HG03521 (cell line): ENCODE data around the gene NLK.
"Not testable (repeated sequence)": the region's sequence is repeated elsewhere in the genome, so short reads cannot be mapped to it uniquely, and the experiment has no call there.

ENCODE experiments used
- ATAC-seq: cut with Tn5 transposase; IDR thresholded peaks from one replicate; pipeline ENCODE4 v1.9.1; 2021; ENCODE audit warnings: mild to moderate bottlenecking, moderate library complexity; ENCODE audit not compliant: unreplicated experiment

NLK gene

DNA sequence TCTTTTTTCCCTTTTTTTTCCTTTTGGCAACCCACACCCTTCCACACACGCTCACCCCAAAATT lies at the start of gene NLK:
TSS of gene NLK (plus strand) at position 21 of the 64 bp plus-strand sequence. CDS start 197 bp downstream, outside the sequence.
- ATAC-seq = no peak

DNA sequence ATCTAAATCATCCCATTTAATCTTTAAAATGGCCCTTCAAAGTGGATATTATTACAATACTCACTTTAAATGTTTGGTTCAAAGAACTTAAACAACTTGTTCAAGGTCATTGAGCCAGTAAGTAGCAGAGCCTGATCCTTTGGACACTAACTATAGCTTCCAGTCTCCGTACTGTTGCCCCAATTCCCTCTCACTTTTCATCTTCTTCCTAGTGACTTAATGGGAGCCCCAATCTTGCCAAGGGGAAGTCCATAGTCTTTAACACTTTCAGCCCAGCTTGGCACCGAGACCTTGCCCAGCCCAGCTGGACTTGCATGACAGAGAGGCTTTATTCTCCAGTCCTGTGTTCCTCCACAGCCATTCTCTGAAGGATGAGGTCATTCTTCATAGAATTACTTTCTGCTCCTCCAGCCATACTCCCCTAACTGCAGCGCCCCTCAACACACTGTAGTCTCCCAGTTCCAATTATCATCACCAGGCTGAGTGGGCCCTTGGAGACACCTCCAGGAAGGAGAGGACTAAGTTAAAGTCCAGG lies 49.2 kb upstream of the NLK start:
- no peak for ATAC-seq

DNA sequence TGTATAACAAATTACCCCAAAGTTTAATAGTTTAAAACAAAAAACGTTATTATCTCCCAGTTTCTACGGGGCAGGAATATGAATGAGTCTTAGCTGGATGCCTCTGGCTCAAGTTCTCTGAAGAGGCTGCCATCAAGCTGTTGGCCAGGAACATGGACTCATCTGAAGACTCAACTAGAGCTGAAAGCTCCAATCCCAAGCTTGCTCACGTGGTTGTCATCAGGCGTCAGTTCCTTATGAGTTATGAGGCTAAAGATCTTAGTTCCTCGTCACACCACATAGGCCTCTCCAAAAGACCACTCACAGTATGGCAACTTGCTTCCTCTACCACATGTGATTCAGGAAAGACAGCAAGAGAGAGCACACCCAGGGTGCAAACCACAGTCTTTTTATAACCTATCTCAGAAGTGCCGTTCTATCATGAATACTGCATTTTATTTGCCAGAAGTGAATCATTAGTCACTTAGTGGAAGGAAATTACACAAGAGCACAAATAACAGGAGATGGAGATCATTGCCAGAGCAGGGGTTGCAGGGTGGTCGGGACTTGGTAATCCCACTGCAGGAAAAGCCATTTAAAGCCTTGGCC lies 48.7 kb upstream of the NLK start:
- ATAC-seq = no peak

DNA sequence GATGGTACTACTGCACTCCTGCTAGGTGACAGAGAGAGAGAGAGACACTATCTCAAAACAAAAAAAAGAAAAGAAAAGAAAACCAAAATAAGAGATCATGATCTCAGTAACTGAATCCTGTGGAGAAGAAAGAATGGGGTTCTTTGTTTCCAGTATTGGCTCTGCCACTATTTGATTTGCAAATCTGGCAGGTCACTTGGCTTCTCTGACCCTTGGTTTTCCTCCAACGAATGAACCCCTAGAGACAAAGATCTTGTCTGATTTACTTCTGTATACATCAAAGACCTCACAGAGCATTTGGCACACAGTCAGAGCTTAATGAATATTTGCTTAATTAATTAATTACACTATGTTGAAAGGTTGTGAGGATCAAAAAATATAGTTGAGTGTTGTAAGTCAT lies 47.9 kb upstream of the NLK start:
- ATAC-seq = no peak

DNA sequence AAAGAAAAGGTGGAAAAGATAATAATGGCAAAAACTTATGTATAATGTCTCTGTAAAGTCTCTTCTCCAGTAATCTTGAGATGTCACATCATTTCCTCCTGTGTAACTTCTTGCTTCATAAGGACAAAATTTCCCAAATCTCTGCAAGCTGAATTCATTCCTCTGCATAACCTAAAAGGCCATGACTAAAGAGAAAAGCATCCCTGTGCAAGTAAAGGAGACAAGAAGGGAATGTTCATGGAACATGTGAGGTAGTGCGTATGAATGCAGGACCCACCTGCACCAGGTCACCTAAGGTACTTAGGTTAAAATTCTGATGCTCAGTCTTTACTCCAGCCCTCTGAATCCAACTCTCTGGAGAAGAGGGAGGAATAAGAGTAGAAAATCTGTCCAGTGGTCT lies 46.9 kb upstream of the NLK start:
- no peak for ATAC-seq

DNA sequence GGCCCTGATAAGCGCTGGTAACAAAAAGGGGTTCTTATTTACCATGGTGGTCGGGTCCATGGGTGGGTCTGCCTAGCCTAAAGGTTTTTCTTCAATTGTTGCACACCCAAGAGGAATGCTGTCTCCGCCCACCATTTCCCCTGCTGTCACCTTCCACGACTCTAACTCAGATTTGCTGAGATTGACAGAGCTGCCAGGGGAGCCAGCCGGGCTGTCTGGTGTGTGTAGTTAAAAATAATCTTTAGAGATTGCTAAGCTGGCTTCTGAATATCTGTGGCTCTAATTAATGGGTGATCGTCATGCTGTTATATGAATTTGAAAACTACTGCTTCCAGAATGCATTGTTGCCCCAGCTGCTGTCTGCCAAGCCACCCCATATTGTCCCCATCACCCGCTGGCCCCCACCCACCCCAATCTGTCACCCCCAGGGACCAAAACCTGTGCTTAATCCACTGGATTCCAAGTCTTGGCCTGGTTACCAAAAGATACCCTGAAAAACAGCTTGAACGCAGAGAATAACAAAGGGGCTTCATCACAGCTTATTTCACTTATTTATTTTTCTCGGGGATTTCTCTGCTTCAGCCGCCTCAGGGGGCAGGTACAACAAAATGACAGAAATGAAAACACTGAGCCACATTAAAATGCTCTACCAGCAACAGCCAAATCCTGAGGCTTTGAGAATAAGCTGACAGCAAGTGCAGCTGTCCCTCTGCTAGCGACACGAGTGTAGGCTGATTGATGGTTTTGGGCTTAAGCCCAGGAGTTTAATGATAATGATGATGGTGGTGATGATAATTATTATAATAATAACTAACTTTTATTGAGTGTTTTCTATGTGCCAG lies 46.1 kb upstream of the NLK start:
- no peak for ATAC-seq

DNA sequence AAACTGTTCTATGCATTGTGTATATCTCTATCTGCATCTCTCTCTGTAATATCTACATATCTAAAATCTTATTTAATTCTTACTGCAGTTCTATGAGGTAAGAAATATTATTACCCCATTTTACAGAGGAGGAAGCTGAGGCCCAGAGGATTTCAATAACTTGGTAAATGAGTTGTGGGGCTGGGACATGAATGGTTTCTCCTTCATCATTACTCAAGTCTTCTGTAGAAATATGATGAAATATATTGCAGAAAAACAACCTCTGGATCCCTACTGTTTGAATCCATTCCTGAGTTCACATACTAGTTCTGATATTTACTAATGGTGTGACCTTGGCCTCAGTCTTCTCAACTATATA lies 45.5 kb upstream of the NLK start:
- no peak for ATAC-seq

DNA sequence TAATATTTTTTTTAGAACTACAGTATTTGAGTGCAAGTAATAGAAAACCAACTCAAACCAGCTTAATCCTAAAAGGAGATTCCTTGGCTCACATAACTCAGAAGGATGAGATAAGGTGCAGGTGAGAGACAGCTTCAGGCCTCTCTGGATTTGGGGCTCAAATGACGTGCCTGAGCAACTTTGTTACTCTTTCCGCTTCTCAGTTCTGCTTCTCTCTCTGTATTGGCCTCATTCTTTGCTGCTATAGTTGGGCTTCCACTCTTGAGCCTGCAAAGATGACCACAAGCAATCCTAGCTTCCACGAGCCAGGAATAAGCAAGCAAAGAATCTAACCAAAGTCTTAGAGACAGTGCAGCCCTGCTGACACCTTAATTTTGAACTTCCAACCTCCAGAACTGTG lies 45.0 kb upstream of the NLK start:
- ATAC-seq = no peak

DNA sequence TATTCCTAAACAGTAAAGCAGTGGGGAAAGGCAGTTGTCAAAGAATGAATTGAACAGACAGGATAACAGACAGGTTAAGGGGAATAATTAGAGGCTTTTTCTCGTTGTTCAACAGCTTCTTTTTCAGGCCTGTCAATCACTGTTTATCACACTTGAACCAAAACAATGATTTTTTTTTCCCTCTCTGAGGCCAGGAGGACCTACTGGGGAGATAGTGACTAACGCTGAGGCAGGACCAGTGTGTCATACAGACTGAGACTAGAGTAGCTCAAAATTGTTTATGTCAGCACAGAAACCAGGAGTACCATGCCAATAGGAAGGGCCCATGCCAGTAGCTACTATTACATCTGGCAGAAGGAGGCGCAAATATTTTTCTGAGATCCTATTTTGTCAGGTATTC lies 41.3 kb upstream of the NLK start:
- ATAC-seq = no peak

DNA sequence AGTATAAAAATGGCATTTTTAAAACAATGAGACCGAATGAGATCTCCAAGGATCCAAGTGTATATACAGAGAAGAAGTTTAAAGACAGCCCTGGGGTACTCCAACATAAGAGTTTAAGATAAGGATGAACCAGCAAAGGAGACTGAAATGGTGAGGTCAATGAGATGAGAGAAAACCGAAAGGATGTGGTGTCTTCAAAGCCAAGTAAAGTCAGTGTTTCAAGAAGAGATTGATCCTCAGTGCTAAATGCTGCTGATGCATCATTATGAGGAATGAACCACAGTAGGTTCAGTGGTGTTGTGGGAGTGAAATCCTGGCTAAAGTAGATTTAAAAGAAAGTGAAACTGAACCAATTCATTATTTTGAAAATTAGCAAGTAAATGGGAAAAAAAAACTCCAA lies 38.1 kb upstream of the NLK start:
- ATAC-seq = no peak

DNA sequence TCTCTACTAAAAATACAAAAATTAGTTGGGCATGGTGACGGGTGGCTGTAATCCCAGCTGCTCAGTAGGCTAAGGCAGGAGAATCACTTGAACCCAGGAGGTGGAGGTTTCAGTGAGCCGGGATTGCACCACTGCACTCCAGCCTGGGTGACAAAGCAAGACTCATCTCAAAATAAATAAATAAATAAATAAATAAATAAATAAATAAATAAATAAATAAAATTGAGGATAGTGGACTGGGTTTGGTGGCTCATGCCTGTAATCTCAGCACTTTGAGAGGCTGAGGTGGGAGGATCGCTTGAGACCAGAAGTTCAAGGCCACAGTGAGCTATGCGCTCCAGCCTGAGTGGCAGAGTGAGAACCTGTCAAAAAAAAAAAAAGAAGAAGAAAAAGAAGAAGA lies 34.6 kb upstream of the NLK start:
- ATAC-seq = not testable (repeated sequence)

DNA sequence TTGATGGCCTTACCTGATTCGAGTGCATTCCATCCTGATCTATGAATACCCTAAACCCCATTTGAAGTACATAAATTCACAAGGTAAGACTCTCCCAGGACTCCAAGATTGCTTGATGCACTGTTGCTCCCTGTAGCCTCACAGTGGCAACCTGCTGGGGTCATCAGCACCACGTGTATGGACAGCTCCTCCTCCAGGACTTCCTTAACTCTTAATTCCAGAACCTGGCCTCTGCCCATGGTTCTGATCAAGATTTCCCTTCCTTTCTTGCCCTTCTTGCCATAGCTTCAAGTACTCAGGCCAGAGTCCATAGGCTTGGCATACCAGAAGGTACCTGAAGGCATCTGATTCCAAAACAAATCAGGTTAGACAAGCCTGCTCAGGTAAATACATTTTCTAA lies 34.0 kb upstream of the NLK start:
- ATAC-seq = no peak

DNA sequence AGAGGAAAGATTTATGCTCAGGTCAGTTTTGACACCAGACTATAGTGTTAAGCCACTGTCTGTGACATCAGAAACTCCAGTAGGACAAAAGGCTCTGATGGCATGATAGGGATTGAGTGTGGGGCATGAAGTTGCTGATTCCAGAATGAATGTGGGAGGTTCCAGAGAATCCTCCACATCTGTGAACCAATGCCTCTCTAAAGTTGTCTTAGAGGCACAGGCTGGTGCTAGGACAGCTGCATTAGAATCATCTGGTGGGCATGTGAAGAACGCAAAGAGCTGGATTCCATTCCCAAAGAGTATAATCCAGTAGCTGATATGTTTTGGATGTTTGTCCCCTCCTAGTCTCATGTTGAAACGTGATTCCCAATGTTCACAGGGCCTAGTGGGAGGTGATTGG lies 32.1 kb upstream of the NLK start:
- no peak for ATAC-seq

DNA sequence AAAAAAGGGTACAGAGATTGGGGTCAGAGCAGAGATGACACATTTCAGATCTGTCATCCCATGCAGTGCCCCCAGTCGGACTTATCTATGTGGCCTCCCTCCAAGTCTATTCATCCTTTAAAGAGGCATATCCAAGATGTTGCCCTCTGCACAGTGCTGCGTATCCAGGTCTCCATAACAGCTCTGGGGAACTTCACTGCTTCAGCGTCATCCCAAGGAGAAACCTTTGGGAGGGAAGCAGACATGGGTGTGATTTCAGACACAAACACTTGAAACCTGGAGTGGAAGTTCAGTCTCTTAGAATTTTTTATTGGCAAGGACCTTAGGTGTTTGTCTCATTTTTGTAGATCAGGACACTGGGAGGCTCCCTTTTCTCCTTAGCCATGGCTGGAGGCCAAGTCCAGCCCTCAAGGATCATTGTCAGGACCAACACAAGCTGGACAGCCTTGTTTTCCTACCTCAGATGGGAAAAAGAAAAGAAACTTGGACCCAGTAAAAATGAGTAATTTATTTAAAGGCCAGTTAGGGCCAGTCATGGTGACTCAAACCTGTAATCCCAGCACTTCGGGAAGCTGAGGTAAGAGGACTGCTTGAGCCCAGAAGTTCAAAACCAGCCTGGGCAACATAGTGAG lies 23.9 kb upstream of the NLK start:
- no peak for ATAC-seq

DNA sequence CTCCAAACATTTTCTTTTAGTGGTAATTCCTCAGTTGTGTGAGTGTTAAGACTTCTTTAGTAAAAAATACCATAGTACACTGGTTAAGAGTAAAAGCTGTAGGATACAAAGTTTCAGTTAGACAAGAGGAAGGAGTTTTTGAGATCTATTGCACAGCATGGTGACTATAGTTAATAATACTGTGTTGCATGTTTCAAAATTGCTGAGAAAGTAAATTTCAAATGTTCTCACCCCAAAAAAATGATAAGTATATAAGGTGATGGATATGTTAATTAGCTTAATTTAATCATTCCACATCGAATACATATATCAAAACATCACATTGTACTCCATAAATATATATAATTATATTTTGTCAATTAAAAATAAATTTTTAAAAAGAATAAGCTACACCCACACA lies 22.0 kb upstream of the NLK start:
- ATAC-seq = no peak

DNA sequence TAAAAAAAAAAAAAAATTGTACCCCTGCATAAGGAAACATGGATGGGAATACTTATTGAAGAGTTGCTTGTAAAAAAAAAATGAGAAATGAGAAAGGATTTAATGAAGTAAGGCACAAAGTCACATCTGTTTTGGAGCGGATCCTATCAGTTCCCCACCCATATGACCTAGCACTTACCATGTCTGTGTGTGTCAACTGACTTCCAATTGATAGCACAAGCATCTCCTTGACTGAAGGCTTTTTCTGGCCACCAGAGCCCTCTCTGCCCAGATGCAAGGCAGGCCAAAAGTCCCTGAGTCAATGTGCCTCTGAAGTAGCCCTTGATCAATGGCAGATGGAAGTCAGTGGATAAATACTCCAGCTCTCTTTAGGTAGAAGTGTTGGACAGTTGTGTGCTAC lies 13.4 kb upstream of the NLK start:
- no peak for ATAC-seq

DNA sequence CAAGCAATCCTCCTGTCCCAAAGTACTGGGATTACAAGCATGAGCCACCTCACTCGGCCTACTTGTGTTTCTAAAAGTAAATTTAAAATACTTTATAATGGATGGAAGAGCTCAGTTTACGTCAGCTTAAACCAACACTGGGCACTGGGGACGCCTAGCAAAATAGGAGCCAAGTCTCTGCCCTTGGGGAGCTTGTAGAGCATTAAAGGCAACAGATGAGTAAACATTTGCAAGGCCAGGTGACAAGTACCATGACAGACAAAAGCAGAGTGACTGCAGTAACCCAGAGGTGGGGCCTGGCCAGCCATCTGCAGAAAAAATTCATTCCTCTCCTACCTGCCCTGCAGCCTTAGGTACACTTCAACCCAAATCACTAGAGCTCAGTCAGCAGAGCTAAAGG lies 12.1 kb upstream of the NLK start:
- no peak for ATAC-seq

DNA sequence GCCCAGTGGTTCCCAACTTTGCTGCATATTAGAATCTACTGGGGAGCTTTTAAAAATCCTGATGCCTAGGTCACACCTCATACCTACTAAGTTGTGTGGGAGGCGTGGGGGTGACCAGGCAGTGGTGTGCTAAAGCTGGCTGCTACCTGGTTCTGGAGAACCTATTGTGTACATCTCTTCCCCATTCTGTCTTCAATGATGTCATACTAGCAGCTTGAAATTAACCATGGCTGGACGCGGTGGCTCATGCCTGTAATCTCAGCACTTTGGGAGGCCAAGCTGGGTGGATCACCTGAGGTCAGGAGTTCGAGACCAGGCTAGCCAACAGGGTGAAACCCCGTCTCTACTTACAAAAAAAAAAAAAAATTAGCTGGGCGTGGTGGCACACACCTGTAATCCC lies 11.3 kb upstream of the NLK start:
- ATAC-seq = no peak

DNA sequence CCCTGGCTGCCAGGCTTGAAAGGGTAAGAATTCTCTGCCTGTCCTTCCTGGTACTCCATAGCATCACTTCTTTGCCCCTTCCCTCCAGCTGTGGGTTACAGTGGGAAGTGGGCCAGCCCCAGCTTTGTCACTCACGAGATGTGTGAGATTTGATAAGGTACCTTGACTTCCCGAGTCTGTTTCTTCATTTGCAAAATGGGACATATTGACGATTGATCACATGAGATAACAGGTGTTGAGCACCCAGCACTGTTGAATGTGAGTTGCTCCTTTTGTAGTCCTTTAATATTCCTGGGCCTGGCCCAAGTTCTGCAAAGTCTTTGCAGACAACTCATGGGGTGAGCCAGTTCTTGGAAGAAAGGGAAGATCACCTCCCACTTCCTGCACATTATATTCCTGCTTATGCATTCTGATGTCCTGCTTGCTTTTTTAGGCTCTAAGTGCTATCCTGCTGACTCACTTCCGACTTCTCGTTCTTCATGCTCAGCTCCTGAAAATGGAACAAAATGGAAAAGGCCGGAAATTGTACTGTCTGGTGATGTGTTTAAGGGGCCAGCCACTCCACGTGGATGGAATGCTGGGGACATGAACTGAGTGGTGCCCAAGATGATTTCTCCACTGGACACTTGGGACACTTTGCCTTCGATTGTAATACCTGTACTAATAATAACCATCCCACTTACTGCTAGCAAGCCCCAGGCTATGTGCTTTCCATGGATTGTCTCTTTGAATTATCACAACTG lies 8.3 kb upstream of the NLK start:
- ATAC-seq = no peak

DNA sequence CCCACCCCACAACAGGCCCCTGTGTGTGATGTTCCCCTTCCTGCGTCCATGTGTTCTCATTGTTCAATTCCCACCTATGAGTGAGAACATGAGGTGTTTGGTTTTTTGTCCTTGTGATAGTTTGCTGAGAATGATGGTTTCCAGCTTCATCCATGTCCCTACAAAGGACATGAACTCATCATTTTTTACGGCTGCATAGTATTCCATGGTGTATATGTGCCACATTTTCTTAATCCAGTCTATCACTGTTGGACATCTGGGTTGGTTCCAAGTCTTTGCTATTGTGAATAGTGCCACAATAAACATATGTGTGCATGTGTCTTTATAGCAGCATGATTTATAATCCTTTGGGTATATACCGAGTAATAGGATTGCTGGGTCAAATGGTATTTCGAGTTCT lies 7.0 kb upstream of the NLK start:
- ATAC-seq = not testable (repeated sequence)

DNA sequence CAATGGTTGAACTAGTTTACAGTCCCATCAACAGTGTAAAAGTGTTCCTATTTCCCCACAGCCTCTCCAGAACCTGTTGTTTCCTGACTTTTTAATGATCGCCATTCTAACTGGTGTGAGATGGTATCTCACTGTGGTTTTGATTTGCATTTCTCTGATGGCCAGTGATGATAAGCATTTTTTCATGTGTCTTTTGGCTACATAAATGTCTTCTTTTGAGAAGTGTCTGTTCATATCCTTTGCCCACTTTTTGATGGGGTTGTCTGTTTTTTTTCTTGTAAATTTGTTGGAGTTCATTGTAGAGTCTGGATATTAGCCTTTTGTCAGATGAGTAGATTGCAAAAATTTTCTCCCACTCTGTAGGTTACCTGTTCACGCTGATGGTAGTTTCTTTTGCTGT lies 6.6 kb upstream of the NLK start:
- ATAC-seq = not testable (repeated sequence)

DNA sequence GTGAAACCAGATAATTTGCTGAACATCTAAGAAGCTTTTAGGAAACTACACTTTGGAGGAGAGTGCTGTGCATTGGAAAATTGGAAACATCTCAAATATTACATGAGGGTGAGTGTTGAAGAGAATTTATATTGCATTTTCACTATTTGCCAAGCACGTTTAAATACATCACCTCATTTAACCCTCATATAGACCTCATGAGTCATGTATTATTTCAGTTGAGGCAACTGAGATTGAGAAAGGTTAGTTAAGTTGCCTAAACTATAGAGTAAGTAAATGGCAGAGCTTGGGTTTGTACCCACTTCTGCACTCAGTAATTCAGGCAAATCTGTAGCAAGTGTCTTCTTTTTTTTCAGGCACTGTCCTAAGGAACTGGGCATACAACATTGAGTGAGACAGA lies 3.7 kb upstream of the NLK start:
- ATAC-seq = no peak
